Omental fat pad (tissue), 4 donors: ENCODE measurements around the gene GRN. TPM values are rescaled to one million over a fixed set of nuclear protein-coding genes. Genes with fewer than 3 reads are reported as not detected.
A peak's percentile ranks its signal among the peaks of the same experiment; 100 is the strongest.

Experiments used
- ATAC-seq: fragments of 150-250 bp; one replicate; pipeline ENCODE4 v1.9.1; 2016; ENCODE audit warnings: mild to moderate bottlenecking, moderate library complexity; ENCODE audit not compliant: low FRiP score
- DNase-seq: peaks from one replicate; pipeline ENCODE4 v3.0.0-alpha.2; 2019; ENCODE audit warnings: low spot score
- total RNA-seq, 4 donors: library from RNA; depleted of rRNA; stranded (reverse); fragments of >200 nt; gene quantifications; one replicate each; pipeline ENCODE4 v1.1.0, GENCODE V29; 2016
- TF ChIP-seq, protein P1 (sequence below), 3 donors: fragments of 450-650 bp; IDR thresholded peaks; one replicate each; pipeline ENCODE4 v1.5.1; 2016 to 2017; ENCODE audit warnings: antibody characterized with exemption in 3 of 3, mild to moderate bottlenecking in 3 of 3, moderate library complexity in 2 of 3

Gene GRN
- total RNA-seq, 4 donors from 2014 or later, result 275 to 379 (median 316) TPM

DNA sequence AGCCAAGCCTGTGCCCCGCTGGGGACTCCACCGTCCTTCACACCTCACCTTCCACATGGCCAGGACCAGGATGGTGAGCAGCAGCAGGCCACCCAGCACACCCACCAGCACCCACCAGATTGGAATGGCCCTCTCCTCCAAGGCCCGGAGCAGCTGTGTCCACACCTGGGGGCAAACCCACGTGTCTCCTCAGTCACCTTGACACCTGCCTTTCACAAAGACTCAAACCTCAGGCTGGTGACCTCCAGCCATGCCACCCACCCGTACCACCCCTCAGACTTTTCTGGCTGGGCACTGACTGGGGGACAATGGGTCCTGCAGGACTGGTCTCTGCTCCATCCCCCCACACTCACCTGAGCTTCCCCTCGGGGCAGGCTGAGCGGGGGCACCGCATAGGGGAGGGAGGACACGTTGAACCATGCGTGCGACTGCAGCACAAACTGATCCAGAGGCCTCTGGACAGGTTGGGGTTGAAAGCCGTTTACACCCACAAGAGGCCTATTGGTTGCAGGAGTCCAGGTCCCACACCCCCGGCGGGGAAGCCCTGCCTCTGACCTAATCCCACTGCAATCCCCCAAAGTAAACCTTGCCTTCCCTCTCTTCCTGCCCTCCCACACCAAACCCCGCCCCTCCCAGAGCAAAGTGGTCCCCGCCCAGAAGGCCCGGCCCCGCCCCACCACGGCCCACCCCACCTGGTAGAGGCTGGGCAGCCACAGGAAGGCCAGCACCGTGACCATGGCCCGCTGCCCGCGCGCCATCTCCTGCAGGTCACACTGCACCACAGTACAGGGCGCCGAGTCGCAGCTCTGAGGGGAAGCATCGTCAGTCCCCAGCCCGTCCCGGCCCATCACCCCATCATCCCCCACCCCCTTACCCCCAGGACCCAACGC is 29.4 kb downstream of the GRN start:
- TF ChIP-seq, protein P1, sequence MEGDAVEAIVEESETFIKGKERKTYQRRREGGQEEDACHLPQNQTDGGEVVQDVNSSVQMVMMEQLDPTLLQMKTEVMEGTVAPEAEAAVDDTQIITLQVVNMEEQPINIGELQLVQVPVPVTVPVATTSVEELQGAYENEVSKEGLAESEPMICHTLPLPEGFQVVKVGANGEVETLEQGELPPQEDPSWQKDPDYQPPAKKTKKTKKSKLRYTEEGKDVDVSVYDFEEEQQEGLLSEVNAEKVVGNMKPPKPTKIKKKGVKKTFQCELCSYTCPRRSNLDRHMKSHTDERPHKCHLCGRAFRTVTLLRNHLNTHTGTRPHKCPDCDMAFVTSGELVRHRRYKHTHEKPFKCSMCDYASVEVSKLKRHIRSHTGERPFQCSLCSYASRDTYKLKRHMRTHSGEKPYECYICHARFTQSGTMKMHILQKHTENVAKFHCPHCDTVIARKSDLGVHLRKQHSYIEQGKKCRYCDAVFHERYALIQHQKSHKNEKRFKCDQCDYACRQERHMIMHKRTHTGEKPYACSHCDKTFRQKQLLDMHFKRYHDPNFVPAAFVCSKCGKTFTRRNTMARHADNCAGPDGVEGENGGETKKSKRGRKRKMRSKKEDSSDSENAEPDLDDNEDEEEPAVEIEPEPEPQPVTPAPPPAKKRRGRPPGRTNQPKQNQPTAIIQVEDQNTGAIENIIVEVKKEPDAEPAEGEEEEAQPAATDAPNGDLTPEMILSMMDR (IDR thresholded peaks at IDR 0.05), result no peak
- DNase-seq, result no peak

DNA sequence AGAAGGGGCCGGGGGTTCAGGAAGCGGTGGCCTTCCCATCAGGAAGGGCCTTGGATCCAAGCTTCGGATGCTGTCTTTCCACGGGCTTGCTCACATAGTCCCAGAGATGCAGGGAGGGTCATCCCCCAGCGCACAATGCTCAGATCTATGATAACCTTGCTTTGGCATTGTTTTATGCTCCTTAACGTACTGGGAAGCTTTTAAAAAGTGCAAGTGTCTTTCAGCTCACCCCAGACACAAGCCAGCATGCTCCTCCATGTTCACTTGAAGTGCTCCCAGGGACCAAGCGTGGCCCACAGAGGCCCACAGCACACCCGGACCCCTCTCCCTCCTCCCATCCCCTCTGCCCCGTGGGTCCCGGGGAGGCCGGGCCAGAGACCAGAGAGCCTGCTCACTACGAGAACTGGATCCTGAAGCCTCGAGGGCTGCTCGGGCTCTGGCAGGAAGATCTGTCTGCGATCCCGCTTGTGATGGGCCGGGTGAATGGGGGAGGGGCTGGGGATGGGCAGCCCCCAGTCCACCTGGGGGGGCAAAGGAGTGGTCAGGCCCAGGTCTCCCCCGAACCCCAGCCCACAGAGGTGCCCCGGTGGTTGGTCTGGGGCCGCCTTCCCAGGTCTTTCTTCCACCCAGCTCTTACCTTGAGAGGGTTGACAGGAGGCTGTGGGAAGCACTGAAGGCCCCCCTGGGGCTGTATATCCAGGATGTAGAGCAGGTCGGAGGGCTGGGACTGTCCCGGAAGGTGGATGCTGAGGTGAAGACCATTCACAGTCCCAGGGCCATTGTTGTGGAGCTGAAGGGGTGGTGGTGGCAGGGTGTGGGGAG is 30.3 kb downstream of the GRN start:
- ATAC-seq, result peak; percentile 5
- no peak for DNase-seq
- TF ChIP-seq, protein P1 (IDR thresholded peaks at IDR 0.05), result no peak

More for the DNA sequence above, 29.4 kb downstream of the GRN start:
- peak; percentile 35 for ATAC-seq

DNA sequence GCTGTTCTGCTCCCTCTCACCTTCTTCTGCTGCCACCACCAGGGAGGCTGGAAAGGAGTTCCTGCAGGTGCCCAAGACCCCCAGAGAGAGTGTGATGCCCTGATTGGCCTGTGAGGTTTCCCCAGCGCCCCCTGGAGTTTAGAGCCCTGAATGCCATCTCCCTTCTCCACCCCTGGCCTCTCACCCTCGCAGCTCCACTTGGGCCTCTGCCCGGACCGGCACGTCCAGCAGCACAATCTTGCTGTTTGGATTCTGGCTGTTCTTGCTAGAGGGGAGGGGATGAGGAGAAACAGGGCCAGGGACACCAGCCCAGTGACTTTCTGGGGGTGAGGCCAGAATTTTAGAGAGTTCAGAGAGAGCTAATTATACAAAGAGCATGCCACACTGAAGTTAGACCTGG is 31.0 kb downstream of the GRN start:
- no peak for DNase-seq
- ATAC-seq, result no peak
- TF ChIP-seq, protein P1 (IDR thresholded peaks at IDR 0.05), result no peak

DNA sequence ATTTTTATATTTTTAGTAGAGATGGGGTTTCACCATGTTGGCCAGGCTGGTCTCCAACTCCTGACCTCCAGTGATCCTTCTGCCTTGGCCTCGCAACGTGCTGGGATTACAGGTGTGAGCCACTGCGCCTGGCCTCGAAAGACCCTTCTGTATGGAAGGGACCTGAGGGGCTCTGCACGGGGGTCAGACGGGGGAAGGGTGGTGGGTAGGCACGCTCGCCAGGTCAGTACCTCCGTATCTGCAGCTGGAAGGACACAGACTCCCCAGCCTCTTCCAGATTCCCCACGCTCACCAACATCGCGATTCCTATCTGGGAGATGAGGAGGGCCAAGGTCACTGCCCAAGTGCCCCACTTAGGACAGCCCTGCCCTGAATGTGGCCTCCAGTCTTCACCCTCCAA is 31.7 kb downstream of the GRN start:
- ATAC-seq, result no peak
- DNase-seq, result no peak
- TF ChIP-seq, protein P1 (IDR thresholded peaks at IDR 0.05), result no peak

DNA sequence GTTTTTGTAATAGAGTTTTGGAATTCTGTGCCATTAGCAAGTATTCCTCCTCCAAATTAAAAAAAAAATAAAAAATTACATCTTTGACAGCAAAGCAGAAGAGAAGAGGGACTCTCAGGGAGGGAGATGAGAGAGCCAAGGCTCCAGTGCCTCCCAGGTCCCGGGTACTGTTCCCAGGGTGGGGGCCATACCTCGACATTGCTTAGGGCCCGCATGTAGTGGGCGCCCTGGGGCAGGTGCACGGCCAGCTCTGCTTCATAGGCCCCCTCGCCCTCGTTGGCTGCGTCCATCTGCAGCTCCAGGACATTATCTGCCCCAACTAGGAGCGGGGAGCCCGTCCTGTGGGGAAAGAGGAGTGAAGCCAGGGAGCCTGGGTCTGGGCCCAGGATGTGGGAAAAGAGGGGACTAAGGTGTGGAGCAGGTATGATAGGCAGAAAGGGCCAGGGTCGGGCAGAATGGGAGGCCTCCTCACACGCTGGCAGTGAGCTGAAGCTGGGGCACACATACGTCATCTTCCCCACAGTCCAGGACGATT is 33.1 kb downstream of the GRN start:
- TF ChIP-seq, protein P1 (IDR thresholded peaks at IDR 0.05), result no peak
- ATAC-seq, result no peak
- DNase-seq, result no peak

DNA sequence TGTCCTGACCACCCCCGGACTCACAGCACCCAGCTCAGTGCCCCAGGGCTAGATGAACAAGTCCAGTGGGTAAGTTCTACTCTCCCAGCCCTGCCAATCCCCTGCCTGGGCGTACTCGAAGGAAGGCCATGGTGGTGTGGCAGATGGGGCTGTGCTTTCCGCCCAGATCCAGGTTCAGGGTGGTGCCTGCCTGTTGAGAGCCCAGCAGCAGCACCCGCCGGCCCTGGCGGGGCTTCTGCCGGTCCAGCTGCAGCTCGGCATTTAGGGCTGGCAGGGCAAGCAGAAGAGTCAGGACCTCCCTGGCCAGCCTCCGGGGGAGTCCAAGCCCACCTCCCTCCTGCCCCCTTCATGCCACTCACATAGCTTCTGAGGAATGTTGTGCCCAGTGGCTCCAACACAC is 34.8 kb downstream of the GRN start:
- ATAC-seq, result no peak
- DNase-seq, result no peak
- TF ChIP-seq, protein P1 (IDR thresholded peaks at IDR 0.05), result no peak
